ENCODE data around the gene LCMT1. TPM values are rescaled to one million over a fixed set of nuclear protein-coding genes. Genes with fewer than 3 reads are reported as not detected.
A peak's percentile ranks its signal among the peaks of the same experiment; 100 is the strongest.

The LCMT1 gene
- total and polyA plus RNA-seq, 2 of the 13 experiments (the other 11 are each of a cell fraction or from before 2014, with no cell fraction given) = 41.2 to 48.7 TPM

- peak overlapping the region; percentile 32; the same call in 1 of the 2 replicates for H3K4me2 ChIP-seq (ENCODE audit: low read depth, low read length)
- BruUV-seq (replicated peaks) = no TSS peak
- no peak overlapping the region for H3K9ac ChIP-seq (ENCODE audit: insufficient read depth, low read depth, low read length)
- ChIA-PET CTCF (ENCODE audit: low intra/inter-chr PET ratio, low total read pairs) (interaction anchor here (0.7 to 2.2 kb wide), 2 partner anchors 97 kb away, joined by 3 to 48 read pairs; no protein-coding TSS in a partner anchor), POLR2A (interaction anchor here (1.1 to 1.8 kb wide), 2 partner anchors 46 to 209 kb away, joined by 3 to 5 read pairs; partner anchors contain the start of gene ARHGAP17)
- no peaks in the 10 kb centered on the region for H3K79me2 ChIP-seq (ENCODE audit: insufficient read depth, low read length)
- in situ Hi-C loops (cut with HindIII; ENCODE audit: extremely low pct_ligation_motif_present, low pct_unique_long_range_greater_than_20kb) = loop anchor here (5.0 kb wide), 2 partner anchors 82 to 167 kb away; no protein-coding TSS in a partner anchor
- H3K36me3 ChIP-seq (replicated peaks in 1 of 2; ENCODE audit: control insufficient read depth in 1 of 2, insufficient read depth in 2 of 2, low read length in 2 of 2) = no peaks in the 10 kb centered on the region
- no peak for DNase-seq (ENCODE audit: low spot score)
- no peak overlapping the region; a peak in 1 of 6 replicates for H3K4me3 ChIP-seq (replicated peaks in 1 of 3; ENCODE audit: insufficient read depth in 1 of 3, low read depth in 2 of 3, low read length in 3 of 3)
- no peak for FAIRE-seq
- 60% methylated on average over 6 of the region's 6 CpGs for WGBS (ENCODE audit: low lambda C conversion rate)
- no peak for TF ChIP-seq ZNF780A (CRISPR knock-in tag; IDR thresholded peaks at IDR 0.05)
- peak; percentile 79 for TF ChIP-seq ZNF768 (CRISPR knock-in tag; IDR thresholded peaks at IDR 0.05)
- peak; percentile 69; the same call in 1 of the 2 replicates for TF ChIP-seq ZMYM3 (CRISPR knock-in tag; IDR thresholded peaks at IDR 0.05)
- TF ChIP-seq KAT8 (CRISPR knock-in tag; IDR thresholded peaks at IDR 0.05) = no peak
- TF ChIP-seq, protein P1, sequence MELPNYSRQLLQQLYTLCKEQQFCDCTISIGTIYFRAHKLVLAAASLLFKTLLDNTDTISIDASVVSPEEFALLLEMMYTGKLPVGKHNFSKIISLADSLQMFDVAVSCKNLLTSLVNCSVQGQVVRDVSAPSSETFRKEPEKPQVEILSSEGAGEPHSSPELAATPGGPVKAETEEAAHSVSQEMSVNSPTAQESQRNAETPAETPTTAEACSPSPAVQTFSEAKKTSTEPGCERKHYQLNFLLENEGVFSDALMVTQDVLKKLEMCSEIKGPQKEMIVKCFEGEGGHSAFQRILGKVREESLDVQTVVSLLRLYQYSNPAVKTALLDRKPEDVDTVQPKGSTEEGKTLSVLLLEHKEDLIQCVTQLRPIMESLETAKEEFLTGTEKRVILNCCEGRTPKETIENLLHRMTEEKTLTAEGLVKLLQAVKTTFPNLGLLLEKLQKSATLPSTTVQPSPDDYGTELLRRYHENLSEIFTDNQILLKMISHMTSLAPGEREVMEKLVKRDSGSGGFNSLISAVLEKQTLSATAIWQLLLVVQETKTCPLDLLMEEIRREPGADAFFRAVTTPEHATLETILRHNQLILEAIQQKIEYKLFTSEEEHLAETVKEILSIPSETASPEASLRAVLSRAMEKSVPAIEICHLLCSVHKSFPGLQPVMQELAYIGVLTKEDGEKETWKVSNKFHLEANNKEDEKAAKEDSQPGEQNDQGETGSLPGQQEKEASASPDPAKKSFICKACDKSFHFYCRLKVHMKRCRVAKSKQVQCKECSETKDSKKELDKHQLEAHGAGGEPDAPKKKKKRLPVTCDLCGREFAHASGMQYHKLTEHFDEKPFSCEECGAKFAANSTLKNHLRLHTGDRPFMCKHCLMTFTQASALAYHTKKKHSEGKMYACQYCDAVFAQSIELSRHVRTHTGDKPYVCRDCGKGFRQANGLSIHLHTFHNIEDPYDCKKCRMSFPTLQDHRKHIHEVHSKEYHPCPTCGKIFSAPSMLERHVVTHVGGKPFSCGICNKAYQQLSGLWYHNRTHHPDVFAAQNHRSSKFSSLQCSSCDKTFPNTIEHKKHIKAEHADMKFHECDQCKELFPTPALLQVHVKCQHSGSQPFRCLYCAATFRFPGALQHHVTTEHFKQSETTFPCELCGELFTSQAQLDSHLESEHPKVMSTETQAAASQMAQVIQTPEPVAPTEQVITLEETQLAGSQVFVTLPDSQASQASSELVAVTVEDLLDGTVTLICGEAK (IDR thresholded peaks at IDR 0.05) = no peak
- TF ChIP-seq, protein P1 (CRISPR knock-in tag; IDR thresholded peaks at IDR 0.05) = 0 out of 2 replicates have a peak, but pooled peaks have one; percentile 30
- H3K27me3 ChIP-seq (ENCODE audit: control insufficient read depth in 1 of 2, insufficient read depth in 2 of 2, low read length in 2 of 2) = no peaks in the 10 kb centered on the region
- no peak overlapping the region for H2AFZ ChIP-seq (ENCODE audit: low read length)
- no peak for ATAC-seq
- H3K4me1 ChIP-seq (ENCODE audit: insufficient read depth, low read length) = peaks cover 62% of the 10 kb centered on the region
- H4K20me1 ChIP-seq (ENCODE audit: insufficient read depth, low read length) = no peaks in the 10 kb centered on the region
- H3K9me3 ChIP-seq (ENCODE audit: low read length) = no peaks in the 10 kb centered on the region
- intact Hi-C loops (cut with micrococcal nuclease; ENCODE audit: unreplicated experiment) = loop anchor here (2.0 kb wide), 2 partner anchors 47 to 169 kb away; no protein-coding TSS in a partner anchor
- H3K27ac ChIP-seq (ENCODE audit: extremely low read length, insufficient read depth, low read length) = no peak overlapping the region
Measured at GRCh38 chr16:25223964-25224363, 112.4 kb downstream of the LCMT1 start.
